ENCODE data around the gene TRUB2. TPM values are rescaled to one million over a fixed set of nuclear protein-coding genes. Genes with fewer than 3 reads are reported as not detected.

The TRUB2 gene
- total RNA-seq, 1 experiment from 2014 or later: 42.1 TPM

DNA sequence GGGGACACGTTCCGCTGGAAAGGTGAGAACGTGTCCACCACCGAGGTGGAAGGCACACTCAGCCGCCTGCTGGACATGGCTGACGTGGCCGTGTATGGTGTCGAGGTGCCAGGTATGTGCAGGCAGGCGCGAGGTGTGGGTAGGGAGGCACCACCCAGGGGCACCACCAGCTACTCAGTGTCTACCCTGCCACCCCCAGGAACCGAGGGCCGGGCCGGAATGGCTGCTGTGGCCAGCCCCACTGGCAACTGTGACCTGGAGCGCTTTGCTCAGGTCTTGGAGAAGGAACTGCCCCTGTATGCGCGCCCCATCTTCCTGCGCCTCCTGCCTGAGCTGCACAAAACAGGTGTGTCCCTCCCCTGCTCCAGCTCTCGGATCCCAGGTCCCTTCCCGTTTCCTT lies 33.2 kb upstream of the TRUB2 start (continued):
- TF ChIP-seq, protein P1, sequence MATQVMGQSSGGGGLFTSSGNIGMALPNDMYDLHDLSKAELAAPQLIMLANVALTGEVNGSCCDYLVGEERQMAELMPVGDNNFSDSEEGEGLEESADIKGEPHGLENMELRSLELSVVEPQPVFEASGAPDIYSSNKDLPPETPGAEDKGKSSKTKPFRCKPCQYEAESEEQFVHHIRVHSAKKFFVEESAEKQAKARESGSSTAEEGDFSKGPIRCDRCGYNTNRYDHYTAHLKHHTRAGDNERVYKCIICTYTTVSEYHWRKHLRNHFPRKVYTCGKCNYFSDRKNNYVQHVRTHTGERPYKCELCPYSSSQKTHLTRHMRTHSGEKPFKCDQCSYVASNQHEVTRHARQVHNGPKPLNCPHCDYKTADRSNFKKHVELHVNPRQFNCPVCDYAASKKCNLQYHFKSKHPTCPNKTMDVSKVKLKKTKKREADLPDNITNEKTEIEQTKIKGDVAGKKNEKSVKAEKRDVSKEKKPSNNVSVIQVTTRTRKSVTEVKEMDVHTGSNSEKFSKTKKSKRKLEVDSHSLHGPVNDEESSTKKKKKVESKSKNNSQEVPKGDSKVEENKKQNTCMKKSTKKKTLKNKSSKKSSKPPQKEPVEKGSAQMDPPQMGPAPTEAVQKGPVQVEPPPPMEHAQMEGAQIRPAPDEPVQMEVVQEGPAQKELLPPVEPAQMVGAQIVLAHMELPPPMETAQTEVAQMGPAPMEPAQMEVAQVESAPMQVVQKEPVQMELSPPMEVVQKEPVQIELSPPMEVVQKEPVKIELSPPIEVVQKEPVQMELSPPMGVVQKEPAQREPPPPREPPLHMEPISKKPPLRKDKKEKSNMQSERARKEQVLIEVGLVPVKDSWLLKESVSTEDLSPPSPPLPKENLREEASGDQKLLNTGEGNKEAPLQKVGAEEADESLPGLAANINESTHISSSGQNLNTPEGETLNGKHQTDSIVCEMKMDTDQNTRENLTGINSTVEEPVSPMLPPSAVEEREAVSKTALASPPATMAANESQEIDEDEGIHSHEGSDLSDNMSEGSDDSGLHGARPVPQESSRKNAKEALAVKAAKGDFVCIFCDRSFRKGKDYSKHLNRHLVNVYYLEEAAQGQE (IDR thresholded peaks at IDR 0.05; ENCODE audit: low read depth): no peak
- TF ChIP-seq, protein P2, sequence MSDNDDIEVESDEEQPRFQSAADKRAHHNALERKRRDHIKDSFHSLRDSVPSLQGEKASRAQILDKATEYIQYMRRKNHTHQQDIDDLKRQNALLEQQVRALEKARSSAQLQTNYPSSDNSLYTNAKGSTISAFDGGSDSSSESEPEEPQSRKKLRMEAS (IDR thresholded peaks at IDR 0.05): no peak
- TF ChIP-seq RAD21 (IDR thresholded peaks at IDR 0.05; ENCODE audit: low read depth) (no peak), ELF1 (IDR thresholded peaks at IDR 0.05; ENCODE audit: borderline replicate concordance, low read depth) (no peak)

DNA sequence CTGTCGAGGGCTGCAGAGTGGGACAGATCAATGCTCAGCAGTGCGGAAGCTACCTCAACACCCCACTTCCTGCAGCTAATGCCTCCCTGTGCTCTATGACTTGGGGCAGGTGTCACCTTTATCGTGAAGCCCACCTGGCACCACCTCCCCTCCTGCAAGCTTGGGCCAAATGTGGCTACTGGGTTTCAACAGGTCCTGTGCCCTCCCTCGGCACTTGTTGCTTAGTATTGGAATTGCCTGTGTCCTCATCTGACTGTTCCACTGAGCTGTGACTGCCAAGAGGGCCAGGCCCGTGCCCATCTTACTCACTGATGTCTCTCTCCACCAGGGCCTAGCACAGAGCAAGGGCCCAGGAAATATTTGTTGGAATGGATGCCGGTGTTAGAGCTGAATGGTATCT lies 27.5 kb upstream of the TRUB2 start:
- Histone ChIP-seq H3K36me3 (ENCODE audit: control insufficient read depth in 1 of 2, insufficient read depth in 2 of 2, low read length in 2 of 2) (peaks cover 14 to 25% of the 10 kb centered on the region in 2 experiments), H3K9me2 (ENCODE audit: insufficient read depth) (no peaks in the 10 kb centered on the region), H3K27me3 (ENCODE audit: insufficient read depth, low read length) (no peaks in the 10 kb centered on the region), H3K79me2 (ENCODE audit: insufficient read depth, low read length) (no peaks in the 10 kb centered on the region), H3K9ac (ENCODE audit: low read length) (no peak overlapping the region), H4K20me1 (ENCODE audit: insufficient read depth) (no peaks in the 10 kb centered on the region), H3K27ac (ENCODE audit: low read depth, low read length) (no peak overlapping the region), H3K4me1 (ENCODE audit: control insufficient read depth in 1 of 2, insufficient read depth in 2 of 2, low read length in 2 of 2) (no peaks in the 10 kb centered on the region; a peak in 1 of 4 replicates), H3K4me3 (replicated peaks in 1 of 2; ENCODE audit: low read depth in 1 of 2, low read length in 2 of 2) (no peak overlapping the region), H3K4me2 (ENCODE audit: low read length) (no peak overlapping the region), H2AFZ (ENCODE audit: low read depth, low read length, poor library complexity, severe bottlenecking) (no peak overlapping the region), H3K9me3 (ENCODE audit: control insufficient read depth in 1 of 2, insufficient read depth in 1 of 2, low read depth in 1 of 2, low read length in 2 of 2) (no peaks in the 10 kb centered on the region)
- intact Hi-C loops (cut with micrococcal nuclease): loop anchor here (10.0 kb wide), 1 partner anchor 155 kb away; the partner anchor contains the start of gene CIZ1
- POLR2A ChIA-PET: no interaction called here
- no peak for ATAC-seq
- DNase-seq (ENCODE audit: low read depth, low spot score): no peak
- TF ChIP-seq SRF (IDR thresholded peaks at IDR 0.05; ENCODE audit: low read depth): no peak
- no peak for TF ChIP-seq TCF7L2 (IDR thresholded peaks at IDR 0.05; ENCODE audit: borderline replicate concordance, extremely low read depth, insufficient read depth, insufficient read length)
- TF ChIP-seq POLR2A (IDR thresholded peaks at IDR 0.05; ENCODE audit: borderline replicate concordance, extremely low read depth, insufficient read depth, insufficient read length): no peak
- TF ChIP-seq, protein P2 (IDR thresholded peaks at IDR 0.05): no peak
- no peak for TF ChIP-seq ZNF274 (IDR thresholded peaks at IDR 0.05; ENCODE audit: low read depth, low read length)
- TF ChIP-seq EGR1 (IDR thresholded peaks at IDR 0.05; ENCODE audit: low read depth): no peak
- TF ChIP-seq FOSL1 (IDR thresholded peaks at IDR 0.05; ENCODE audit: low read depth): no peak
- TF ChIP-seq YY1 (IDR thresholded peaks at IDR 0.05; ENCODE audit: extremely low read depth, insufficient replicate concordance, low read depth, low read length): no peak
- TF ChIP-seq SP1 (IDR thresholded peaks at IDR 0.05; ENCODE audit: low read depth): no peak
- TF ChIP-seq, protein P3, sequence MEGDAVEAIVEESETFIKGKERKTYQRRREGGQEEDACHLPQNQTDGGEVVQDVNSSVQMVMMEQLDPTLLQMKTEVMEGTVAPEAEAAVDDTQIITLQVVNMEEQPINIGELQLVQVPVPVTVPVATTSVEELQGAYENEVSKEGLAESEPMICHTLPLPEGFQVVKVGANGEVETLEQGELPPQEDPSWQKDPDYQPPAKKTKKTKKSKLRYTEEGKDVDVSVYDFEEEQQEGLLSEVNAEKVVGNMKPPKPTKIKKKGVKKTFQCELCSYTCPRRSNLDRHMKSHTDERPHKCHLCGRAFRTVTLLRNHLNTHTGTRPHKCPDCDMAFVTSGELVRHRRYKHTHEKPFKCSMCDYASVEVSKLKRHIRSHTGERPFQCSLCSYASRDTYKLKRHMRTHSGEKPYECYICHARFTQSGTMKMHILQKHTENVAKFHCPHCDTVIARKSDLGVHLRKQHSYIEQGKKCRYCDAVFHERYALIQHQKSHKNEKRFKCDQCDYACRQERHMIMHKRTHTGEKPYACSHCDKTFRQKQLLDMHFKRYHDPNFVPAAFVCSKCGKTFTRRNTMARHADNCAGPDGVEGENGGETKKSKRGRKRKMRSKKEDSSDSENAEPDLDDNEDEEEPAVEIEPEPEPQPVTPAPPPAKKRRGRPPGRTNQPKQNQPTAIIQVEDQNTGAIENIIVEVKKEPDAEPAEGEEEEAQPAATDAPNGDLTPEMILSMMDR (IDR thresholded peaks at IDR 0.05 in 2 of 3, conservative IDR thresholded peaks at IDR 0.05 in 1 of 3; ENCODE audit: borderline replicate concordance in 1 of 3, insufficient read depth in 1 of 3, low read depth in 2 of 3, low read length in 2 of 3): no peak
- TF ChIP-seq SIN3A (IDR thresholded peaks at IDR 0.05; ENCODE audit: low read depth): no peak
- TF ChIP-seq, protein P4, sequence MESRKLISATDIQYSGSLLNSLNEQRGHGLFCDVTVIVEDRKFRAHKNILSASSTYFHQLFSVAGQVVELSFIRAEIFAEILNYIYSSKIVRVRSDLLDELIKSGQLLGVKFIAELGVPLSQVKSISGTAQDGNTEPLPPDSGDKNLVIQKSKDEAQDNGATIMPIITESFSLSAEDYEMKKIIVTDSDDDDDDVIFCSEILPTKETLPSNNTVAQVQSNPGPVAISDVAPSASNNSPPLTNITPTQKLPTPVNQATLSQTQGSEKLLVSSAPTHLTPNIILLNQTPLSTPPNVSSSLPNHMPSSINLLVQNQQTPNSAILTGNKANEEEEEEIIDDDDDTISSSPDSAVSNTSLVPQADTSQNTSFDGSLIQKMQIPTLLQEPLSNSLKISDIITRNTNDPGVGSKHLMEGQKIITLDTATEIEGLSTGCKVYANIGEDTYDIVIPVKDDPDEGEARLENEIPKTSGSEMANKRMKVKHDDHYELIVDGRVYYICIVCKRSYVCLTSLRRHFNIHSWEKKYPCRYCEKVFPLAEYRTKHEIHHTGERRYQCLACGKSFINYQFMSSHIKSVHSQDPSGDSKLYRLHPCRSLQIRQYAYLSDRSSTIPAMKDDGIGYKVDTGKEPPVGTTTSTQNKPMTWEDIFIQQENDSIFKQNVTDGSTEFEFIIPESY (IDR thresholded peaks at IDR 0.05; ENCODE audit: extremely low read depth, insufficient replicate concordance, low read length): no peak
- TF ChIP-seq EZH2phosphoT487 (IDR thresholded peaks at IDR 0.05; ENCODE audit: borderline replicate concordance): no peak
- CTCF ChIA-PET: no interaction called here
- RAD21 ChIA-PET (ENCODE audit: low non-redundant PET in 1 of 2, low total read pairs in 2 of 2, uncharacterized antibody in 2 of 2, unreplicated experiment in 2 of 2): no interaction called here
- no TSS peak for BruUV-seq (replicated peaks)

Measured in HCT116 (cell line).